Effector memory CD4-positive, alpha-beta T cell (primary cell): ENCODE measurements around the gene ULK4.
"Not testable (repeated sequence)": the region's sequence is repeated elsewhere in the genome, so short reads cannot be mapped to it uniquely, and the experiment has no call there.

ENCODE experiments used
- DNase-seq, 3 donors: peaks; one replicate each; pipeline ENCODE4 v3.0.0-alpha.2; 2020
- H3K27ac ChIP-seq: 2 replicates; pipeline ENCODE4 v1.7.0; 2013; ENCODE audit warnings: mild to moderate bottlenecking, low read length, moderate library complexity; ENCODE audit not compliant: insufficient read depth, poor library complexity, severe bottlenecking
- H3K27me3 ChIP-seq: replicated peaks from 2 replicates; pipeline ENCODE4 v1.7.0; 2013; ENCODE audit warnings: mild to moderate bottlenecking, low read length; ENCODE audit not compliant: insufficient read depth, control insufficient read depth, poor library complexity, severe bottlenecking
- H3K36me3 ChIP-seq: 2 replicates; pipeline ENCODE4 v1.7.0; 2013; ENCODE audit warnings: mild to moderate bottlenecking, low read length, moderate library complexity; ENCODE audit not compliant: control insufficient read depth, insufficient read depth
- H3K4me1 ChIP-seq: 2 replicates; pipeline ENCODE4 v1.7.0; 2013; ENCODE audit warnings: low read length, mild to moderate bottlenecking; ENCODE audit not compliant: control insufficient read depth, insufficient read depth, poor library complexity, severe bottlenecking
- H3K4me3 ChIP-seq: 2 replicates; pipeline ENCODE4 v1.7.0; 2013; ENCODE audit warnings: low read length, low read depth, mild to moderate bottlenecking; ENCODE audit not compliant: insufficient read depth, poor library complexity, severe bottlenecking
- H3K9me3 ChIP-seq: 2 replicates; pipeline ENCODE4 v1.7.0; 2013; ENCODE audit warnings: mild to moderate bottlenecking, low read length, moderate library complexity; ENCODE audit not compliant: control insufficient read depth

Gene ULK4

GRCh38 chr3:41877741-41878140 lies 84.2 kb downstream of the ULK4 start:
- not testable (repeated sequence) for H3K4me1 ChIP-seq, H3K4me3 ChIP-seq, H3K27ac ChIP-seq, DNase-seq, H3K27me3 ChIP-seq, H3K36me3 ChIP-seq, H3K9me3 ChIP-seq

GRCh38 chr3:41874022-41874421 lies 87.9 kb downstream of the ULK4 start:
- Histone ChIP-seq H3K4me1 (no peaks in the 10 kb centered on the region), H3K27me3 (no peaks in the 10 kb centered on the region), H3K4me3 (no peak overlapping the region), H3K27ac (no peak overlapping the region), H3K36me3 (no peaks in the 10 kb centered on the region), H3K9me3 (no peaks in the 10 kb centered on the region)
- DNase-seq: no peak

- Histone ChIP-seq H3K27me3 (no peaks in the 10 kb centered on the region), H3K36me3 (no peaks in the 10 kb centered on the region), H3K4me1 (no peaks in the 10 kb centered on the region), H3K27ac (no peak overlapping the region), H3K9me3 (no peaks in the 10 kb centered on the region), H3K4me3 (no peak overlapping the region)
- DNase-seq: no peak
Observed at GRCh38 chr3:41872157-41872556, 89.7 kb downstream of the ULK4 start.

- no peaks in the 10 kb centered on the region for H3K4me1 ChIP-seq
- no peak overlapping the region for H3K27ac ChIP-seq
- H3K4me3 ChIP-seq: no peak overlapping the region
- no peaks in the 10 kb centered on the region for H3K27me3 ChIP-seq
- no peak for DNase-seq
- H3K9me3 ChIP-seq: no peaks in the 10 kb centered on the region
- H3K36me3 ChIP-seq: no peaks in the 10 kb centered on the region
Observed at GRCh38 chr3:41867533-41867932, 94.4 kb downstream of the ULK4 start.

GRCh38 chr3:41866298-41866697 lies 95.6 kb downstream of the ULK4 start:
- Histone ChIP-seq H3K9me3 (no peaks in the 10 kb centered on the region), H3K4me3 (no peak overlapping the region), H3K36me3 (no peaks in the 10 kb centered on the region), H3K4me1 (no peaks in the 10 kb centered on the region), H3K27ac (no peak overlapping the region), H3K27me3 (no peaks in the 10 kb centered on the region)
- no peak for DNase-seq

GRCh38 chr3:41863024-41863423 lies 98.9 kb downstream of the ULK4 start:
- Histone ChIP-seq H3K9me3 (no peaks in the 10 kb centered on the region), H3K4me3 (no peak overlapping the region), H3K4me1 (no peaks in the 10 kb centered on the region), H3K36me3 (no peaks in the 10 kb centered on the region), H3K27ac (no peak overlapping the region), H3K27me3 (no peaks in the 10 kb centered on the region)
- DNase-seq: no peak

- not testable (repeated sequence) for H3K9me3 ChIP-seq, H3K27ac ChIP-seq, H3K4me3 ChIP-seq, H3K4me1 ChIP-seq, H3K36me3 ChIP-seq, H3K27me3 ChIP-seq, DNase-seq
Observed at GRCh38 chr3:41860489-41860888, 101.4 kb downstream of the ULK4 start.

- Histone ChIP-seq H3K9me3 (no peaks in the 10 kb centered on the region), H3K27me3 (no peaks in the 10 kb centered on the region), H3K4me1 (no peaks in the 10 kb centered on the region), H3K27ac (no peak overlapping the region), H3K36me3 (no peaks in the 10 kb centered on the region), H3K4me3 (no peak overlapping the region)
- DNase-seq: no peak
Observed at GRCh38 chr3:41854956-41855355, 106.9 kb downstream of the ULK4 start.

- Histone ChIP-seq H3K36me3 (no peaks in the 10 kb centered on the region), H3K27ac (no peak overlapping the region), H3K4me1 (no peaks in the 10 kb centered on the region), H3K9me3 (no peaks in the 10 kb centered on the region), H3K4me3 (no peak overlapping the region), H3K27me3 (no peaks in the 10 kb centered on the region)
- no peak for DNase-seq
Observed at GRCh38 chr3:41853540-41854196, 108.2 kb downstream of the ULK4 start.

- no peaks in the 10 kb centered on the region for H3K36me3 ChIP-seq
Observed at GRCh38 chr3:41848753-41849574, 112.9 kb downstream of the ULK4 start.

More at GRCh38 chr3:41848753-41849574, 112.9 kb downstream of the ULK4 start:
- no peak overlapping the region for H3K27ac ChIP-seq
- no peak for DNase-seq
- H3K27me3 ChIP-seq: no peaks in the 10 kb centered on the region
- no peaks in the 10 kb centered on the region for H3K4me1 ChIP-seq
- H3K9me3 ChIP-seq: no peaks in the 10 kb centered on the region
- H3K4me3 ChIP-seq: no peak overlapping the region
